ENCODE data around the gene C1orf21.

GRCh38 chr1:184424945-184425344 lies 38.1 kb downstream of the C1orf21 start:
- TF ChIP-seq POLR2A (IDR thresholded peaks at IDR 0.05) (no peak), CTCF (IDR thresholded peaks at IDR 0.05) (no peak)
